ENCODE data around the gene ABLIM3. TPM values are rescaled to one million over a fixed set of nuclear protein-coding genes. Genes with fewer than 3 reads are reported as not detected.

The ABLIM3 gene
- total and polyA plus RNA-seq, 9 of the 15 experiments (the other 6 are each of a cell fraction or from before 2014, with no cell fraction given), result 0.03 to 0.38 (median 0.11) TPM

- TF ChIP-seq CTCF (IDR thresholded peaks at IDR 0.05 in 2 of 3, conservative IDR thresholded peaks at IDR 0.05 in 1 of 3; ENCODE audit: insufficient read depth in 2 of 3, low read depth in 1 of 3, low read length in 3 of 3) (peak; percentile 66 to 73 (median 70)), MAZ (CRISPR knock-in tag; conservative IDR thresholded peaks at IDR 0.05 in 1 of 2, IDR thresholded peaks at IDR 0.05 in 1 of 2) (no peak)
These were observed 123.3 kb downstream of the ABLIM3 start (continued) for GRCh38 chr5:149264439-149265067.

- ChIA-PET CTCF (ENCODE audit: low intra/inter-chr PET ratio) (no interaction called here), POLR2A (interaction anchor here (0.8 kb wide), 1 partner anchor 9 kb away, joined by 4 read pairs; no protein-coding TSS in a partner anchor)
- Histone ChIP-seq H3K4me2 (ENCODE audit: insufficient read depth, low read length) (no peak overlapping the region), H3K4me3 (no peak overlapping the region), H3K27me3 (ENCODE audit: control insufficient read depth in 2 of 2, insufficient read depth in 2 of 2, low read length in 2 of 2) (peaks cover 7 to 43% of the 10 kb centered on the region in 2 experiments; a peak in 3 of 5 replicates), H3K79me2 (ENCODE audit: control insufficient read depth, insufficient read depth, low read length) (no peaks in the 10 kb centered on the region), H2AFZ (ENCODE audit: low read depth, low read length) (no peak overlapping the region), H4K20me1 (replicated peaks; ENCODE audit: control insufficient read depth, insufficient read depth, low read length) (no peaks in the 10 kb centered on the region), H3K27ac (ENCODE audit: extremely low read depth, low read depth, low read length) (no peak overlapping the region), H3K9me1 (ENCODE audit: control insufficient read depth, insufficient read depth, low read length) (no peaks in the 10 kb centered on the region), H3K4me1 (replicated peaks in 1 of 2; ENCODE audit: control insufficient read depth in 2 of 2, insufficient read depth in 2 of 2, low read length in 2 of 2) (no peaks in the 10 kb centered on the region; a peak in 1 of 5 replicates), H3K9ac (ENCODE audit: insufficient read depth in 1 of 2, low read depth in 2 of 2, low read length in 2 of 2) (no peak overlapping the region), H3K9me3 (replicated peaks; ENCODE audit: control insufficient read depth, insufficient read depth, low read depth, low read length) (peaks cover 4% of the 10 kb centered on the region; the same call in 1 of the 2 replicates), H3K36me3 (ENCODE audit: control insufficient read depth, insufficient read depth, low read length) (no peaks in the 10 kb centered on the region)
- peak; percentile 24; the same call in 2 of the 3 replicates for ATAC-seq
- DNase-seq (ENCODE audit: extremely low read depth in 1 of 4, low spot score in 3 of 4), result no peak
- BruUV-seq (replicated peaks), result no TSS peak
- WGBS (ENCODE audit: insufficient coverage, low coverage, missing lambda C conversion rate), result 4% methylated on average over 7 of the region's 7 CpGs
- no peak for FAIRE-seq
- intact Hi-C loops (cut with micrococcal nuclease) (loop anchor here (2.0 to 10.0 kb wide), 3 partner anchors 106 to 310 kb away; no protein-coding TSS in a partner anchor), in situ Hi-C loops (cut with MboI) (loop anchor here (5.0 to 25.0 kb wide), 2 partner anchors 528 to 828 kb away; no protein-coding TSS in a partner anchor)
- TF ChIP-seq GTF2A2 (tag; IDR thresholded peaks at IDR 0.05) (no peak), ZNF644 (tag; IDR thresholded peaks at IDR 0.05; ENCODE audit: low read depth) (no peak), FOSL1 (tag; conservative IDR thresholded peaks at IDR 0.05) (no peak), ATF3 (IDR thresholded peaks at IDR 0.05) (no peak), ATF3 (CRISPR knock-in tag; conservative IDR thresholded peaks at IDR 0.05) (no peak), NBN (IDR thresholded peaks at IDR 0.05; ENCODE audit: low read depth) (no peak), ZNF140 (CRISPR knock-in tag; IDR thresholded peaks at IDR 0.05) (no peak), E2F3 (CRISPR knock-in tag; IDR thresholded peaks at IDR 0.05) (no peak), ADNP (tag; IDR thresholded peaks at IDR 0.05) (no peak), ZNF253 (CRISPR knock-in tag; conservative IDR thresholded peaks at IDR 0.05) (no peak), MTA2 (IDR thresholded peaks at IDR 0.05; ENCODE audit: low read depth) (no peak), PTRF (tag; IDR thresholded peaks at IDR 0.05) (no peak), ZBED1 (IDR thresholded peaks at IDR 0.05) (no peak), TEAD2 (tag; IDR thresholded peaks at IDR 0.05) (no peak), RBFOX2 (IDR thresholded peaks at IDR 0.05; ENCODE audit: low read depth, low read length) (no peak), GABPA (tag; conservative IDR thresholded peaks at IDR 0.05; ENCODE audit: low read depth) (no peak)
These were observed 123.8 kb downstream of the ABLIM3 start for GRCh38 chr5:149265068-149265465.

Data from K562 (cell line).